C4-2B (cell line): ENCODE data around the gene MSI2.

Source experiments
- CTCF ChIP-seq: fragments of 450-650 bp; conservative IDR thresholded peaks from 2 replicates; pipeline ENCODE4 v1.5.1; 2017; ENCODE audit warnings: mild to moderate bottlenecking
- ZFX ChIP-seq: fragments of 450-650 bp; IDR thresholded peaks from 2 replicates; pipeline ENCODE4 v1.6.1; 2017

GRCh38 chr17:57619061-57619937 is 363.0 kb downstream of the MSI2 start:
- TF ChIP-seq CTCF (no peak), ZFX (no peak)
